ENCODE data around the gene PLXNC1.

Gene PLXNC1

DNA sequence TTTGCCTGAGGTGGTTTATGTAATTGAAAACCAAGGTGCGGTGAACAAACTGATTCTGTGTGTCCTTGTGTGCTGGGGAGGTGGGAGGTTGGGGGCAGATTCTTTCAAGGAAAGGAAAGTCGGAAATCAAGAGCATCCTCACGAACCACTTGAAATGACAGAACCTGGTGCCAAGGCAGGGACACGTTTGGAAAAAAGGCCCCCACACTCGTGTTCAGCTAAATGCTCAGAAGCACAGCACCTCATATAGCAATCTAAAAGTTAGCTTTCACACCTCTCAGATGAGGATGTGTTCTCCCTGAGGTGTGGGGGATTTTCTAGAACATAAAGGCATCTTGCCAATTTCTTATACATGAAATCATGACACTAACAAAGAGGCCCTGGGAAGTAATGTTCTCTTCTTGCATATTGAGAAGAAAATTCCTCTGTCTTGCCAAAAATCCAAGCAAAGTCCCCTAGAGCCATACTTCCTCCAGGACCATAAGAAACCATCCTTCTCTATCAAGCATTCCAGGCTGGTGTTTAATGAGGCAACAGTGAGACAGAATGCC, 119.6 kb downstream of the PLXNC1 start:
- no peak for FAIRE-seq

- no peak for FAIRE-seq
Measured at GRCh38 chr12:94269316-94269999, 121.1 kb downstream of the PLXNC1 start.

DNA sequence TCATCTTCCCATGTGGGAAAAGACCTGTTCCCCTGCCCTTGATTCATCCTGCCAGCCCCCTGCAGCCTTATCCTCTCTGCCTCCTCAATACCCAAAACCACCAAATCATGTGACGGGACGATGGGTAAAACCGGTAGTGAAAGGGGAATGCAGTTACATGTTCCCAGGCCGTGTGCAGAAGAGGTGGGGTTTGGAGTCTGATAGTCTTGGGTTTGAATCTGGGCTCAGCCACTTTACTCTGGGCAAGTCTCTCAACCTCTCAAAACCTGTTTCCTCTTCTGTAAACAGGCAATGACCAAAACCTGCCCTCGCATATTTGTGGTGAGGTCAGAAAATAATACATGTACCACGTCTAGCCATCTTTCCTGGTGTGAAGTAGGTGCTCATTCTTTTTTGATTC, 123.0 kb downstream of the PLXNC1 start:
- no peak for FAIRE-seq

GRCh38 chr12:94272280-94272679, 123.9 kb downstream of the PLXNC1 start:
- FAIRE-seq: no peak

GRCh38 chr12:94273272-94273671, 124.9 kb downstream of the PLXNC1 start:
- FAIRE-seq: no peak

DNA sequence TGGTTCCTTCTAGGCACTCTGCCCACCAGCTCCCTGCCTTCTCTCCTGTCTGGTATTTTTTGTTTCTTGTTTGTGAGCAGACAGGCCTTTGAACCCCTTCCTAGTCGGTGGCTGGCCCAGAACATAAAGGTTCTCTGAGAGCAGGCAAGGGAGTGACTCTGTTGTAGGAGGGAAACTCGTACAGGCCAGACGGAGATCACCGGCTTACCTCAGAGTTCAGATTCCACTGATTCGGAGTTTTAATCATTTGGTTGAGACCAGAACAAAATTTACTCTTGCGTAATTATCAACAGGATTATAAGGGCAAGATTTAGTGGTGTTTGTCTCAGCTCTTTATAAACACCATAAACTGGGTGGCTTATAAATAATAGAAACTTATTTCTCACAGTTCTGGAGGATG, 128.3 kb downstream of the PLXNC1 start:
- FAIRE-seq: no peak

DNA sequence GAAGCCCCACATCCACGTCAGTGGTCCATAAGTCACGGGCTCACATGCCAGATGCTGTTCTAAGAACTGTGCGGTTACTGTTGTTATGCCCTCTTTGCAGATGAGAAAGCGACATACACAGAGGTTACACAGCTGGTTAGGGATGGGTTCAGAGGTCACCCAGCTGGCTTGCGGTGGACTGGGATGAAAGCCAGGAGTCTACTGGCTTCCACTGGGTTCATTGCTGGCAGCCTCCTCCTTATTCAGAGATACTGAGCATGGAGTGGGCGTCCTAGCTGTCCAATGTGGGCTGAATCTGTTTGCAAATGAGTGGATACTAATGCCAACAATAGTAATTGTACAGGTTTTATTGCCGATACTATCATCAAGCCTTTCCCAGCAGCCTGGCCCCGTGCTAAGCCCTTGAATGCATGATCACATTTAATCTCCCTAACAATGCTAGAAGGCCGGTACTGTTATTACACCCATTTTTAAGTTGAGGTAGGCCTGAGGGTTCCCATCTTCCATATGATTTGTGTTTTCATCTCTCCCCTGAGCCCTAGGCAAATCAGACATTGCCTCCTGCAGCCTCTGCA, 129.1 kb downstream of the PLXNC1 start:
- FAIRE-seq: no peak

DNA sequence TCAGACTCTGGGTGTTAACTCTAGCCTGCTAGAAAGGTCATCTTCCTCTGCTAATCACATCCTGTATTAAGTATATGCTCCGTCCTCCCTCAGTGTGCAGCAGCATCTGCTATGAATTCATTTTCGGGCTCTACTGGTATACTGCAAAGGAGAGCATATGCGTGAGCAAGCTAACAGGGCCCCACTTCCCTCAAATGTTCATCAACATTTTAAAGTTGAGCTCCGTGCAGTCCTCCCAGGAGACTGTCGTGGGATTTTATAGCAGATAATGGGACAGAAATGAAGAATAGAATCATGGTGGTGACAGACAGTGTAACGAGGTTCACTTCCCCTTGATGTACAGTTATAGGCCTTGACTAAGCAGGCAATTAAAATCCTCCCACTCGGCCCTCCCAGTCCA, 131.7 kb downstream of the PLXNC1 start:
- FAIRE-seq: no peak

DNA sequence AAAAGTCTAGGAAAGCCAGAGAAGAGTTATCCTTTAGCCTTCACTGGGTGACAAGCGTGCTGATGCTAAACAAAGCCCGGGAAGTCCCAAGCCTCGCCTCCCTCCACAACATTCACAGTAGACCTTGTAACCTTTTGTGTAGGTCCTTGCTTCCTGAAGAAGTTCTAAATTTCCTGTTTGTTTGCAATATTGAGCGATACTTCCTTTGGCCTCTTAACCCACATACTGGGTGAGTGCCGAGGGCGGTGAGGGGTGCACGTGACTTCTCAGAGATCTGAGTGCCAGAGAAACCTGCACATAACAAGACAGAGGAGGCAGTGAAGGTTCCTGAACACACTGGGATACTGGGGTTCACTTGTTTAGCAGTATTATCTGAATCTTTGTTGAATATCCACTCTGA, 134.3 kb downstream of the PLXNC1 start:
- no peak for FAIRE-seq

GRCh38 chr12:94284046-94284445, 135.7 kb downstream of the PLXNC1 start:
- no peak for FAIRE-seq

DNA sequence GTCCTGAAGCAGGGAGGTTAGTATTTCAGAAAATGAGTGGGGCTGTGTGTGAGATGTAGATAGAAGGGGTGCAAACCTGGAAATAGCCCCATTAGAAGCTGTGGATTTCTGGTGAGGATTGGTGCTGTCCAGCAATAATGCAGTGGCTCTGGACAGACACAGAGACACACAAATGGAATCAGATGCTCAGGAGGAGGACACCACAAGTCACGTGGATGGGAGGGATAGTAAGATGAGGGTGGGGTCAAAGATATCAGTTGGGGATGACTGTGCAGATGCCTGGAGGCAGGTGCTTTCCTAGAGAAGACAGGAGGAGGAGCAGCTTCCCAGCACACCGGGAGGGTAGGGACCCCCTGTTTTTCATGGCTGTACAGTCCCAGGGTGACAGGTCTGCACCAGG, 136.5 kb downstream of the PLXNC1 start:
- no peak for FAIRE-seq

- no peak for FAIRE-seq
Measured at GRCh38 chr12:94285943-94286582, 137.7 kb downstream of the PLXNC1 start.

DNA sequence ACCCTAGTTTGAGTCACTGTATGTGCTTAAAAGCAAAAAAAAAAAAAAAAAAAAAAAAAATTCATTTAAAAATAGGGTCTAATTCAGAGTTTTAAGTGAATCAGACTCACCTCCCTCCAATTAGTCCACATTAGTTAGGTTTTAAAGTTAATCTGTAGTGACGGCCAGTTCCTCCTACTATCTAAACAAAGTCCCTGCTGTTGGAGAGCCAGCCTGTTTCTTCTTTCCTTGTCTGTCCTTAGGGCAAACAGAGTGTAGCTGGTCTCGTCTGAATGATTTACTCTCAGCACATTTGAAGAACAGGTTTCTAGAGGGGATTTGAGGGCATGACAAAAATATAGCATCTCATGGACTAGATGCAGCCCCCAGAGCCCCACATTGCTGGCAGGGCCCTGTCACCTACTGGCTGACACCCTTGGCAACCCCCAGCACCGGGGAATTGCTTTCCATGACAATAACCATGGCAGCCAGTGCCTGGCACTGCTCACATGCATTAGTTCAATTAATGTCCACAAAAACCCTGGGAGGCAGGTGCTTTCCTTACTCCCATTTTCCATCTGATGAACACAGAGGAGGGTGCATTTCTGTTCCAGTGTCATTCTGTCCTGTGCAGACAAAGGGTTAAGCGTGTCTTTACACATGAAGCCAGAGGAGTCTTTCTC, 138.3 kb downstream of the PLXNC1 start:
- no peak for FAIRE-seq

DNA sequence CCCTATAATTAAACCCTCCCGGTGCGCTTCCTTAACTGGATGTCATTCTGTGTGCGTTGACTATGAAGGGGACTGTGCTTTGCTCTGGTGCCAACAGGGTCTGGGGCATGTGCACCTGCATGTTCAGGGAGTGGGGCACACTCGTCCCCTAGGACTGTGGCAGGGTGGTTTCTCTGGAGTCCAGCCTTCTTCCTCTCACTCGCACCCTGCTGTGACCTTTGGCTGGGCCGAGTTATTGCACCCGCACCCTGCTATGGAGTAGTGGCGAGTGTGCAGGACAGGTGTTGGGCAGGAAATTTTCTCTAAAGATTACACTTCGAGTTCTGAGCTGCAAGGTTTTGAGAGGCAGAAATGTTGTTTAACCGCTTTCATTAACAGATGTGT, 138.9 kb downstream of the PLXNC1 start:
- no peak for FAIRE-seq

DNA sequence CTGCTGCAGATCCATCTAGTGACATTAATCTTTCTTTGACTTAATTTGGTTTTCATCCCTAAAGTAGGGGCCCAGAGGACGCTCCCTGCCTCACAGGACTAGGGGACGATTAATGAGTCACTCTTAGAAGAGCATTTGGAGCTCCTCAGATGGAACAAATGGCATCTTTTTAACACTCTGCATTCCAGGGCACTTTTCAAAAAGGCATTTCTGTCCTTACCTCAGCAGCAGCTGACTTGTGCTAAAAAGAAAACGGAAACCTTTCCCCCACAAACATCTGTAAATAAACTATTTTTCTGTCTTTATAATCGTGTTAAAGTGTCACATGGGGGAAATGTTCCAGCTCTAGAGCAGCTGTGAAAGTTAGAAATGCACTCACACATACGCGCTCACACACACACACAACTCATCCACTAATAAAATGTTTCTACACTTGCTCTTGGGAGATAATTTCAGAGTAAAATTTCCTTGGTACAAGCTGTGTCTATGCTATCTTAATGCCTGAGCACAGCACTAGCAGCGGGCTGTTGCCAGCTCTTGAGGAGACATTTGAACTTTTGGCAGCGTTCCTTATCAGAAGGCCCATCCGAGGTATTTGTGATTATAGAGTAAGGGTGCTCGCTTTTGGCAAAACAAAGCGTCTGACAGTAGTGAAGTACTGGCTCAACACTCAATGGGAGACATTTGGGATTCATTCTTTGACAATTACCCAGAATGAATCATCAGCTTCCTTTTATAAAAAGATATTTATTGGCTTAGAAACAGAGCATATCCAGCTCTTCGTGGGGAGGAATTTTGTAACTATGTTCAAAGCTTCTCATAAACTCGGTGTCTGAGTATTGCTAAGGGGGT, 141.3 kb downstream of the PLXNC1 start:
- no peak for FAIRE-seq

GRCh38 chr12:94290353-94290752, 142.0 kb downstream of the PLXNC1 start:
- no peak for FAIRE-seq

GRCh38 chr12:94297096-94297699, 148.8 kb downstream of the PLXNC1 start:
- FAIRE-seq: no peak

DNA sequence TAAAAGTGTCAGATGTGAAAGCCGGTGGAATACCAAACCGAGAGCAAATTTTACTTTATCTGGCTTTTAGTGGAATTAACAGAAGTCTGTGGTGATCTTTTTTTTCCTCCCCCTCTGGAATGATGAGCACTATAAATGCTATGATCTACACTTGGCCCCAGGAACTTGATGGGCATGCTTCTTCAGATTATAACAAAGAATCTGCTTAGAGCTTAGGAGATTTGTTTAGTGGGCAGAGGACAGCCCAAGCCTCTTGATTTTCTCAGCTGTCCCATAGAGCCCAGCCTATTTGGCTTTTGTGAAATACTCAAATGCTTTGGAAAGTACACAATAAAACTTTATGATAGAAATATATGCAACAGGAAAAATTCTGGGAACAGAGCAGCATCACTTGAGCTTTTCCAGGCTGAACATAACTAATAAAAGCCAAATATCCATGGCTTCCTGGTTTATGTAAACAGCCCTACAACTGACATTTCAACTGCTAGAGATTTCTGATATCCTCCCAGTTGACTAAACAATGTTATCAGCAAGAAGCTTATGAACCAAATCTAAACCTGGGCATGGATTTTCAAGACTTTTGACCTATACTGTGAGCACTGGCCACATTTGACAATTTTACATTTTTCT, 149.6 kb downstream of the PLXNC1 start:
- FAIRE-seq: no peak

DNA sequence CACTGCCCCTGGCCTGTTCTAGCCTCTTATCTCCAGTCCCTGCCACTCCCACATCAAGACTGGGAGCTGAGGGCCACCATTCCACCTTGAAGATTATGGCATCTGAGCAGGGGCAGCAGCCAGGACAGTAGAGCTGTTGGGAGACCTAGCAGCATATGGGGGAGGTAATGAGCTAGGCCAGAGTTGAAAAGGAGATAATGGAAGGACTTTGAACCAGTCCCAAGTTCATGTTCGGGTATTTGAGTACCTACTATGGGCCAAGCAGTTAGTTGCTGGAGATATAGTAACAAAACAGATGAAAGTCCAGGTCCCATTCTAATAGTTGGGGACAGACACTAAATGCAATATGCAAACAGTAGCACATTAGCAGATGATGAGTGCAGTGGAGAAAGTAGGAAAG, 151.5 kb downstream of the PLXNC1 start:
- no peak for FAIRE-seq

- FAIRE-seq: no peak
Measured at GRCh38 chr12:94304012-94304411, 155.6 kb downstream of the PLXNC1 start.

GRCh38 chr12:94304566-94305061, 156.2 kb downstream of the PLXNC1 start:
- no peak for FAIRE-seq
